ENCODE data around the gene CHSY3.

CHSY3 gene

DNA sequence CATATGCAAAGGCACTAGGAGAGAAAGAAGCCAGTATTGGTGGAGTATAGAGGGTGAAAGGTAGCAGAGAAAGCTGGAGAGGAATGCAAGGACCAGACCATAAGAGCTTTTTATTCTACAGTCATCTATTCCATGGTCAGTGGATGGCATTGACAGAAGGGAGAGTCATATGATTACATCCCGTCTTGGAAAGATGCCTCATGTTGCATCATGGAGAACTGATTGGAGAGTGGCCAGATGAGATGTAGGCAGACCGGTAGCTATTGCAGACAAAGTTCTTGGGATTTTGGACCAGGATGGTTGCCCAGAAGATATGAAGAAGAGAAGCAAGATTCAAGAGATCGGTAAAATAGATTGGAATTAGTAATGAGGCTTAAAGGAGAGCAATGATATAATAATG lies 260.7 kb downstream of the CHSY3 start:
- H3K79me2 ChIP-seq (ENCODE audit: control insufficient read depth, low read length) = no peaks in the 10 kb centered on the region
- no peaks in the 10 kb centered on the region for H3K9me2 ChIP-seq (replicated peaks; ENCODE audit: control insufficient read depth, low read length)
- H3K36me3 ChIP-seq (ENCODE audit: control insufficient read depth, low read length) = no peaks in the 10 kb centered on the region
- H4K20me1 ChIP-seq (ENCODE audit: control insufficient read depth, insufficient read depth, low read depth, low read length) = no peaks in the 10 kb centered on the region
- H3K9me3 ChIP-seq (ENCODE audit: control insufficient read depth, insufficient read depth, low read length) = no peaks in the 10 kb centered on the region
- H3K4me1 ChIP-seq (ENCODE audit: control insufficient read depth, low read length) = no peaks in the 10 kb centered on the region
- no peak overlapping the region for H3K4me3 ChIP-seq (ENCODE audit: low read length)
- TF ChIP-seq CTCF (IDR thresholded peaks at IDR 0.05; ENCODE audit: low read depth, low read length, poor library complexity, severe bottlenecking) (no peak), EZH2phosphoT487 (IDR thresholded peaks at IDR 0.05; ENCODE audit: borderline replicate concordance, low read length) (no peak)
- H3K27ac ChIP-seq (ENCODE audit: low read depth, low read length) = no peak overlapping the region
- H3K27me3 ChIP-seq (ENCODE audit: control insufficient read depth, low read length) = no peaks in the 10 kb centered on the region
- H3F3A ChIP-seq (ENCODE audit: control insufficient read depth, insufficient read depth) = no peaks in the 10 kb centered on the region
- no peak overlapping the region for H3K4me2 ChIP-seq (ENCODE audit: low read length)

DNA sequence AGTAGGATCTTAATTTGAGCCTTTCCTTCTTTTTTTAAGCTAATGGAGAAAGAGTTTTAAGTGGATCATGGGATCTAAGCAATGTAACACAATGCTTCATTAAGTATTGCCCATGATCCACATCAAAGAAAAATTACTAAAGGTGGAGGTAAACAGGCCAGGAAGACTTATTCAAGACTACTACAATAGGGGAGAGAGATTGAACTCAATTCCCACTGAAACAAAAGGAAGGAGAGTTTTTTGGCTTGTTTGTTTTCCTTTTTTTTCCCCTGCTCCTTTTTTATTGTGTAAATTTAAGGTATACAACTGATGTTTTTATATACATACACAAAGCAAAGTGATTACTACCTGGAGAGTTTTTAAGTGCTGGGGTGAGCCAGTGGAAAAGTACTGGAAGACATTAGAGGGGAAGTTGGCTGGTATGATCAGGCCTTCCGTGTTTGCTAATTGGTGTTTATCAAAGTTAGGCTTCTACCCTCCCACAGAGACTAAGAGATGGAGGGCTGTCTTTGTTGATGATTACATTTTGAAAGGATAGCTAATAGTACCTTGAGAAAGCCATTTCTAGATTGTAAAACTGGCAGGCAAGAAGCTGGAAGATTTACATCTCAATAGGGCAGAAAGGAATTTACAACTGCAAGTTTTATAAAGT lies 262.7 kb downstream of the CHSY3 start:
- Histone ChIP-seq H3K4me3 (ENCODE audit: low read length) (no peak overlapping the region), H3K4me2 (ENCODE audit: low read length) (no peak overlapping the region), H4K20me1 (ENCODE audit: control insufficient read depth, insufficient read depth, low read depth, low read length) (no peaks in the 10 kb centered on the region), H3K79me2 (ENCODE audit: control insufficient read depth, low read length) (no peaks in the 10 kb centered on the region), H3K36me3 (ENCODE audit: control insufficient read depth, low read length) (no peaks in the 10 kb centered on the region), H3K4me1 (ENCODE audit: control insufficient read depth, low read length) (peaks cover 6% of the 10 kb centered on the region), H3K27me3 (ENCODE audit: control insufficient read depth, low read length) (no peaks in the 10 kb centered on the region), H3F3A (ENCODE audit: control insufficient read depth, insufficient read depth) (no peaks in the 10 kb centered on the region), H3K27ac (ENCODE audit: low read depth, low read length) (no peak overlapping the region), H3K9me3 (ENCODE audit: control insufficient read depth, insufficient read depth, low read length) (no peaks in the 10 kb centered on the region), H3K9me2 (replicated peaks; ENCODE audit: control insufficient read depth, low read length) (no peaks in the 10 kb centered on the region)
- TF ChIP-seq CTCF (IDR thresholded peaks at IDR 0.05; ENCODE audit: low read depth, low read length, poor library complexity, severe bottlenecking) (no peak), EZH2phosphoT487 (IDR thresholded peaks at IDR 0.05; ENCODE audit: borderline replicate concordance, low read length) (no peak)

- TF ChIP-seq CTCF (IDR thresholded peaks at IDR 0.05; ENCODE audit: low read depth, low read length, poor library complexity, severe bottlenecking) (no peak), EZH2phosphoT487 (IDR thresholded peaks at IDR 0.05; ENCODE audit: borderline replicate concordance, low read length) (no peak)
- no peaks in the 10 kb centered on the region for H3F3A ChIP-seq (ENCODE audit: control insufficient read depth, insufficient read depth)
- H3K79me2 ChIP-seq (ENCODE audit: control insufficient read depth, low read length) = no peaks in the 10 kb centered on the region
- H3K4me3 ChIP-seq (ENCODE audit: low read length) = no peak overlapping the region
- no peak overlapping the region for H3K27ac ChIP-seq (ENCODE audit: low read depth, low read length)
- H3K9me2 ChIP-seq (replicated peaks; ENCODE audit: control insufficient read depth, low read length) = no peaks in the 10 kb centered on the region
- H3K4me1 ChIP-seq (ENCODE audit: control insufficient read depth, low read length) = peaks cover 6% of the 10 kb centered on the region
- no peaks in the 10 kb centered on the region for H4K20me1 ChIP-seq (ENCODE audit: control insufficient read depth, insufficient read depth, low read depth, low read length)
- no peak overlapping the region for H3K4me2 ChIP-seq (ENCODE audit: low read length)
- no peaks in the 10 kb centered on the region for H3K9me3 ChIP-seq (ENCODE audit: control insufficient read depth, insufficient read depth, low read length)
- H3K36me3 ChIP-seq (ENCODE audit: control insufficient read depth, low read length) = no peaks in the 10 kb centered on the region
- no peaks in the 10 kb centered on the region for H3K27me3 ChIP-seq (ENCODE audit: control insufficient read depth, low read length)
These were observed 263.9 kb downstream of the CHSY3 start for GRCh38 chr5:130168211-130168610.
